WTC11 (cell line): Measurements from ENCODE around the gene PRELID2. TPM values are rescaled to one million over a fixed set of nuclear protein-coding genes. Genes with fewer than 3 reads are reported as not detected.
A peak's percentile ranks its signal among the peaks of the same experiment; 100 is the strongest.

Experiments used
- ATAC-seq: fragments of 200-7000 bp; cut with Tn5 transposase; 2 replicates; pipeline ENCODE4 v1.10.0; 2021; ENCODE audit warnings: mild to moderate bottlenecking, moderate library complexity
- CTCF ChIA-PET: fragments of 300-600 bp; sonication (Branson Sonifier 250); formaldehyde crosslinking; loops from one replicate; lab custom pipeline; 2021; ENCODE audit warnings: antibody characterized with exemption; lab: Charles Lee
- POLR2A ChIA-PET: fragments of 350-600 bp; sonication (Branson Sonifier 250); formaldehyde crosslinking; loops from one replicate; lab custom pipeline; 2021; ENCODE audit warnings: antibody characterized with exemption; lab: Charles Lee
- DNase-seq: peaks from one replicate; pipeline ENCODE4 v3.0.0; 2021; ENCODE audit warnings: low spot score
- H3K27ac Mint-ChIP-seq: 2 replicates; pipeline ENCODE4 v1.8.0; 2021; ENCODE audit warnings: mixed read lengths
- H3K27me3 Mint-ChIP-seq: 2 replicates; pipeline ENCODE4 v1.8.0; 2021; ENCODE audit warnings: low read depth, mild to moderate bottlenecking, moderate library complexity, mixed read lengths
- H3K36me3 Mint-ChIP-seq: 2 replicates; pipeline ENCODE4 v1.8.0; 2021; ENCODE audit warnings: mixed read lengths
- H3K4me1 Mint-ChIP-seq: 2 replicates; pipeline ENCODE4 v1.8.0; 2022; ENCODE audit warnings: mixed read lengths
- H3K4me3 Mint-ChIP-seq: 2 replicates; pipeline ENCODE4 v1.8.0; 2021; ENCODE audit warnings: mild to moderate bottlenecking, moderate library complexity, mixed read lengths
- H3K9me3 Mint-ChIP-seq: 2 replicates; pipeline ENCODE4 v1.8.0; 2021; ENCODE audit warnings: mixed read lengths
- GABPB1 ChIP-seq: sonication (generic); formaldehyde crosslinking; IDR thresholded peaks from 2 replicates; pipeline ENCODE4 v1.8.1; 2023; ENCODE audit warnings: mild to moderate bottlenecking, missing genetic modification reagents
- GRHL2 ChIP-seq: fragments of 250-450 bp; sonication (Bioruptor Pico); IDR thresholded peaks from 2 replicates; pipeline ENCODE4 v1.8.0; 2022; ENCODE audit warnings: mild to moderate bottlenecking, moderate library complexity; ENCODE audit not compliant: insufficient replicate concordance, severe bottlenecking
- JAZF1 ChIP-seq: fragments of 250-450 bp; sonication (Bioruptor Pico); IDR thresholded peaks from 2 replicates; pipeline ENCODE4 v1.9.0; 2021; ENCODE audit warnings: moderate library complexity, mild to moderate bottlenecking, inconsistent platforms
- KAT7 ChIP-seq: sonication (generic); formaldehyde crosslinking; IDR thresholded peaks from 2 replicates; pipeline ENCODE4 v1.8.1; 2023; ENCODE audit warnings: missing genetic modification reagents, mild to moderate bottlenecking, borderline replicate concordance
- RORB ChIP-seq: fragments of 250-450 bp; sonication (Bioruptor Pico); IDR thresholded peaks from 2 replicates; pipeline ENCODE4 v1.9.0; 2021; ENCODE audit warnings: mild to moderate bottlenecking
- SMAD3 ChIP-seq: sonication (generic); formaldehyde crosslinking; IDR thresholded peaks from 2 replicates; pipeline ENCODE4 v1.8.0; 2022; ENCODE audit warnings: missing genetic modification reagents, mild to moderate bottlenecking, borderline replicate concordance
- SOX15 ChIP-seq: fragments of 250-450 bp; sonication (Bioruptor Pico); IDR thresholded peaks from 2 replicates; pipeline ENCODE4 v1.9.0; 2021; ENCODE audit warnings: mild to moderate bottlenecking
- TP53 ChIP-seq: sonication (generic); formaldehyde crosslinking; IDR thresholded peaks from 2 replicates; pipeline ENCODE4 v1.8.1; 2023; ENCODE audit warnings: mild to moderate bottlenecking, missing genetic modification reagents
- ZNF416 ChIP-seq: fragments of 250-450 bp; sonication (Bioruptor Pico); IDR thresholded peaks from 2 replicates; pipeline ENCODE4 v1.9.0; 2021; ENCODE audit warnings: mild to moderate bottlenecking, inconsistent platforms
- total RNA-seq: library from RNA; stranded (reverse); gene quantifications from 3 replicates; pipeline ENCODE4 v1.2.3, GENCODE V29; 2021
- TF ChIP-seq, protein P1 (sequence below): fragments of 250-450 bp; sonication (Bioruptor Pico); IDR thresholded peaks from 2 replicates; pipeline ENCODE4 v1.8.0; 2021; ENCODE audit warnings: mild to moderate bottlenecking
- TF ChIP-seq, protein P2 (sequence below): sonication (generic); formaldehyde crosslinking; IDR thresholded peaks from 2 replicates; pipeline ENCODE4 v1.8.1; 2023; ENCODE audit warnings: mild to moderate bottlenecking, missing genetic modification reagents
- TF ChIP-seq, protein P3 (sequence below): sonication (generic); formaldehyde crosslinking; IDR thresholded peaks from 2 replicates; pipeline ENCODE4 v1.8.1; 2022; ENCODE audit warnings: missing genetic modification reagents, borderline replicate concordance
- TF ChIP-seq, protein P4 (sequence below): sonication (generic); formaldehyde crosslinking; IDR thresholded peaks from 2 replicates; pipeline ENCODE4 v1.8.1; 2023; ENCODE audit warnings: mild to moderate bottlenecking, missing genetic modification reagents, moderate library complexity
- TF ChIP-seq, protein P5 (sequence below): sonication (generic); formaldehyde crosslinking; IDR thresholded peaks from 2 replicates; pipeline ENCODE4 v1.8.1; 2022; ENCODE audit warnings: low read depth, missing genetic modification reagents, borderline replicate concordance
- TF ChIP-seq, protein P6 (sequence below): sonication (generic); formaldehyde crosslinking; IDR thresholded peaks from 2 replicates; pipeline ENCODE4 v1.8.1; 2022; ENCODE audit warnings: mild to moderate bottlenecking, moderate library complexity, missing genetic modification reagents
- TF ChIP-seq, protein P7 (sequence below): sonication (generic); formaldehyde crosslinking; conservative IDR thresholded peaks from 2 replicates; pipeline ENCODE4 v1.8.1; 2023; ENCODE audit warnings: mild to moderate bottlenecking, low read depth, missing genetic modification reagents, moderate library complexity

The PRELID2 gene
- total RNA-seq, 1 experiment from 2014 or later = 10.0 TPM

DNA sequence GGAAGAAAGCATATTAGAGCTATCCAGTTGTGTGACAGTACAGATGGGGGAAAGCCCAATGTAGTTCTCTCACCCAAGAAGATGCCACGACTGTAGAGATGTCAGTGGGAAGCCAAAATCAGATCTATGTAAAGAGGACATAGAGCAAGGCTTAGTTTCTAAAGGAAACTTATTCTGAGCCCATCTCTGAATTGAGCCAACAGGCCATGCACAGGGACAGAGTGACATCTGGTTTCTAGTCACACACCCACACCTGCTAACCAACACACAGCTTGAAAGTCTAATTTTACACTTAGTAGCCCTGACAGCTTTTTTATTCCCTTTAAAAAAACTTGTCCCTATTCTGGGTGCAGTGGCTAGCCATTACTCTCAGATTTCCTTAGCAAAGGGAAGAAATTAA, 22.3 kb downstream of the PRELID2 start (continued):
- TF ChIP-seq, protein P1, sequence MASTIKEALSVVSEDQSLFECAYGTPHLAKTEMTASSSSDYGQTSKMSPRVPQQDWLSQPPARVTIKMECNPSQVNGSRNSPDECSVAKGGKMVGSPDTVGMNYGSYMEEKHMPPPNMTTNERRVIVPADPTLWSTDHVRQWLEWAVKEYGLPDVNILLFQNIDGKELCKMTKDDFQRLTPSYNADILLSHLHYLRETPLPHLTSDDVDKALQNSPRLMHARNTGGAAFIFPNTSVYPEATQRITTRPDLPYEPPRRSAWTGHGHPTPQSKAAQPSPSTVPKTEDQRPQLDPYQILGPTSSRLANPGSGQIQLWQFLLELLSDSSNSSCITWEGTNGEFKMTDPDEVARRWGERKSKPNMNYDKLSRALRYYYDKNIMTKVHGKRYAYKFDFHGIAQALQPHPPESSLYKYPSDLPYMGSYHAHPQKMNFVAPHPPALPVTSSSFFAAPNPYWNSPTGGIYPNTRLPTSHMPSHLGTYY = no peak
- no peak for TF ChIP-seq ZNF416 (CRISPR knock-in tag)
- TF ChIP-seq, protein P2, sequence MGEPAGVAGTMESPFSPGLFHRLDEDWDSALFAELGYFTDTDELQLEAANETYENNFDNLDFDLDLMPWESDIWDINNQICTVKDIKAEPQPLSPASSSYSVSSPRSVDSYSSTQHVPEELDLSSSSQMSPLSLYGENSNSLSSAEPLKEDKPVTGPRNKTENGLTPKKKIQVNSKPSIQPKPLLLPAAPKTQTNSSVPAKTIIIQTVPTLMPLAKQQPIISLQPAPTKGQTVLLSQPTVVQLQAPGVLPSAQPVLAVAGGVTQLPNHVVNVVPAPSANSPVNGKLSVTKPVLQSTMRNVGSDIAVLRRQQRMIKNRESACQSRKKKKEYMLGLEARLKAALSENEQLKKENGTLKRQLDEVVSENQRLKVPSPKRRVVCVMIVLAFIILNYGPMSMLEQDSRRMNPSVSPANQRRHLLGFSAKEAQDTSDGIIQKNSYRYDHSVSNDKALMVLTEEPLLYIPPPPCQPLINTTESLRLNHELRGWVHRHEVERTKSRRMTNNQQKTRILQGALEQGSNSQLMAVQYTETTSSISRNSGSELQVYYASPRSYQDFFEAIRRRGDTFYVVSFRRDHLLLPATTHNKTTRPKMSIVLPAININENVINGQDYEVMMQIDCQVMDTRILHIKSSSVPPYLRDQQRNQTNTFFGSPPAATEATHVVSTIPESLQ (CRISPR knock-in tag) = no peak
- TF ChIP-seq, protein P3, sequence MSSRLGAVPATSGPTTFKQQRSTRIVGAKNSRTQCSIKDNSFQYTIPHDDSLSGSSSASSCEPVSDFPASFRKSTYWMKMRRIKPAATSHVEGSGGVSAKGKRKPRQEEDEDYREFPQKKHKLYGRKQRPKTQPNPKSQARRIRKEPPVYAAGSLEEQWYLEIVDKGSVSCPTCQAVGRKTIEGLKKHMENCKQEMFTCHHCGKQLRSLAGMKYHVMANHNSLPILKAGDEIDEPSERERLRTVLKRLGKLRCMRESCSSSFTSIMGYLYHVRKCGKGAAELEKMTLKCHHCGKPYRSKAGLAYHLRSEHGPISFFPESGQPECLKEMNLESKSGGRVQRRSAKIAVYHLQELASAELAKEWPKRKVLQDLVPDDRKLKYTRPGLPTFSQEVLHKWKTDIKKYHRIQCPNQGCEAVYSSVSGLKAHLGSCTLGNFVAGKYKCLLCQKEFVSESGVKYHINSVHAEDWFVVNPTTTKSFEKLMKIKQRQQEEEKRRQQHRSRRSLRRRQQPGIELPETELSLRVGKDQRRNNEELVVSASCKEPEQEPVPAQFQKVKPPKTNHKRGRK (CRISPR knock-in tag) = no peak

DNA sequence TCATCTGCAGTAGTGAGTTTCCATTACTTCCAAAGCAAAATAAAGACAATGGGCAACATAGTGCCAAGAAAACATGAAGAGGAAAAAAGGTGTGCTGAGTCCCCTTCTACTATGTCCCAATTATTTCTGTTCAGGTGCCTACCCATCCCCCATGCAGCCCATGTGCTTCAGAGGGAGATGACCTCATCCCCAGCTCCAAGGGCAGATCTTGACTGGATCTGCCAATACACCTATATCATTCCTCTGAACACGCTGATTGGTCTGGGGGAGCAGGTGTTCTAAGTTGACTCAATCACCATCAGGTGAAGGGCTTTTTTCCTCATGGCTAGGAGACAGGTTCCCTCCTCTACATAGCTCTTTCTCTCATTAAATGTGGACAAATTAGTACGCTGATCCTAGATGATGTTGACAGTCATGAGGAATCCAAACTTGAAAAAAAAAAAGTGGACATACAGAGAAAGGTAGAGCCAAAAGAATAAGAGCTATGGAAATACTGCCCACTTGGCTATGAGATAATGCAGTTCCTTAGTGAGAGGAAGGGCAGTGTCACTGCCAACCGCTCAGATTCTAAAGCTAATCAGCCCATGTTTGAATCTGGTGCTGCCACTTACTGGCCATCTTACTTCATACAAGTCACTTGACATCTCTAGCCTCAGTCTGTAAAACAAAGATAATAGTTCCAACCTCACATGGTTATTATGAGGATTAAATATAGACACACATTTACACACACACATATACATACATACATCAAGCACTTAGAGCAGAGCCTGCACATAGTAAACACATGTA, 23.1 kb downstream of the PRELID2 start:
- H3K9me3 Mint-ChIP-seq = no peaks in the 10 kb centered on the region
- H3K27ac Mint-ChIP-seq = no peak overlapping the region; the same call in 1 of the 2 replicates
- ChIA-PET CTCF (interaction anchor here (0.6 to 3.7 kb wide), 15 partner anchors 14 to 1608 kb away, joined by 3 to 17 read pairs (median 4); partner anchors contain the start of gene PRELID2), POLR2A (no interaction called here)
- H3K27me3 Mint-ChIP-seq = no peaks in the 10 kb centered on the region
- TF ChIP-seq, protein P4, sequence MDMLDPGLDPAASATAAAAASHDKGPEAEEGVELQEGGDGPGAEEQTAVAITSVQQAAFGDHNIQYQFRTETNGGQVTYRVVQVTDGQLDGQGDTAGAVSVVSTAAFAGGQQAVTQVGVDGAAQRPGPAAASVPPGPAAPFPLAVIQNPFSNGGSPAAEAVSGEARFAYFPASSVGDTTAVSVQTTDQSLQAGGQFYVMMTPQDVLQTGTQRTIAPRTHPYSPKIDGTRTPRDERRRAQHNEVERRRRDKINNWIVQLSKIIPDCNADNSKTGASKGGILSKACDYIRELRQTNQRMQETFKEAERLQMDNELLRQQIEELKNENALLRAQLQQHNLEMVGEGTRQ = no peak
- TF ChIP-seq TP53 (CRISPR knock-in tag) = no peak
- TF ChIP-seq, protein P5, sequence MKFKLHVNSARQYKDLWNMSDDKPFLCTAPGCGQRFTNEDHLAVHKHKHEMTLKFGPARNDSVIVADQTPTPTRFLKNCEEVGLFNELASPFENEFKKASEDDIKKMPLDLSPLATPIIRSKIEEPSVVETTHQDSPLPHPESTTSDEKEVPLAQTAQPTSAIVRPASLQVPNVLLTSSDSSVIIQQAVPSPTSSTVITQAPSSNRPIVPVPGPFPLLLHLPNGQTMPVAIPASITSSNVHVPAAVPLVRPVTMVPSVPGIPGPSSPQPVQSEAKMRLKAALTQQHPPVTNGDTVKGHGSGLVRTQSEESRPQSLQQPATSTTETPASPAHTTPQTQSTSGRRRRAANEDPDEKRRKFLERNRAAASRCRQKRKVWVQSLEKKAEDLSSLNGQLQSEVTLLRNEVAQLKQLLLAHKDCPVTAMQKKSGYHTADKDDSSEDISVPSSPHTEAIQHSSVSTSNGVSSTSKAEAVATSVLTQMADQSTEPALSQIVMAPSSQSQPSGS (CRISPR knock-in tag) = no peak
- TF ChIP-seq JAZF1 (CRISPR knock-in tag) = no peak
- TF ChIP-seq, protein P6, sequence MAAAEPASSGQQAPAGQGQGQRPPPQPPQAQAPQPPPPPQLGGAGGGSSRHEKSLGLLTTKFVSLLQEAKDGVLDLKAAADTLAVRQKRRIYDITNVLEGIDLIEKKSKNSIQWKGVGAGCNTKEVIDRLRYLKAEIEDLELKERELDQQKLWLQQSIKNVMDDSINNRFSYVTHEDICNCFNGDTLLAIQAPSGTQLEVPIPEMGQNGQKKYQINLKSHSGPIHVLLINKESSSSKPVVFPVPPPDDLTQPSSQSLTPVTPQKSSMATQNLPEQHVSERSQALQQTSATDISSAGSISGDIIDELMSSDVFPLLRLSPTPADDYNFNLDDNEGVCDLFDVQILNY (CRISPR knock-in tag) = no peak
- no peak for TF ChIP-seq KAT7
- TF ChIP-seq SMAD3 (CRISPR knock-in tag) = no peak
- no peak for TF ChIP-seq GRHL2 (CRISPR knock-in tag)
- no peak for TF ChIP-seq GABPB1 (CRISPR knock-in tag)
- no peak for TF ChIP-seq SOX15
- TF ChIP-seq, protein P7, sequence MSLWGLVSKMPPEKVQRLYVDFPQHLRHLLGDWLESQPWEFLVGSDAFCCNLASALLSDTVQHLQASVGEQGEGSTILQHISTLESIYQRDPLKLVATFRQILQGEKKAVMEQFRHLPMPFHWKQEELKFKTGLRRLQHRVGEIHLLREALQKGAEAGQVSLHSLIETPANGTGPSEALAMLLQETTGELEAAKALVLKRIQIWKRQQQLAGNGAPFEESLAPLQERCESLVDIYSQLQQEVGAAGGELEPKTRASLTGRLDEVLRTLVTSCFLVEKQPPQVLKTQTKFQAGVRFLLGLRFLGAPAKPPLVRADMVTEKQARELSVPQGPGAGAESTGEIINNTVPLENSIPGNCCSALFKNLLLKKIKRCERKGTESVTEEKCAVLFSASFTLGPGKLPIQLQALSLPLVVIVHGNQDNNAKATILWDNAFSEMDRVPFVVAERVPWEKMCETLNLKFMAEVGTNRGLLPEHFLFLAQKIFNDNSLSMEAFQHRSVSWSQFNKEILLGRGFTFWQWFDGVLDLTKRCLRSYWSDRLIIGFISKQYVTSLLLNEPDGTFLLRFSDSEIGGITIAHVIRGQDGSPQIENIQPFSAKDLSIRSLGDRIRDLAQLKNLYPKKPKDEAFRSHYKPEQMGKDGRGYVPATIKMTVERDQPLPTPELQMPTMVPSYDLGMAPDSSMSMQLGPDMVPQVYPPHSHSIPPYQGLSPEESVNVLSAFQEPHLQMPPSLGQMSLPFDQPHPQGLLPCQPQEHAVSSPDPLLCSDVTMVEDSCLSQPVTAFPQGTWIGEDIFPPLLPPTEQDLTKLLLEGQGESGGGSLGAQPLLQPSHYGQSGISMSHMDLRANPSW (CRISPR knock-in tag) = no peak
- TF ChIP-seq RORB = no peak
- no peaks in the 10 kb centered on the region for H3K36me3 Mint-ChIP-seq
- peak; percentile 94 for ATAC-seq
- H3K4me3 Mint-ChIP-seq = no peak overlapping the region
- peaks cover 4% of the 10 kb centered on the region; the same call in 1 of the 2 replicates for H3K4me1 Mint-ChIP-seq
- no peak for DNase-seq
